IMR-90 (cell line): ENCODE results near the gene SMAD7. TPM values are rescaled to one million over a fixed set of nuclear protein-coding genes. Genes with fewer than 3 reads are reported as not detected.

Source experiments
- ATAC-seq: fragments of 200-7000 bp; cut with Tn5 transposase; 2 replicates; pipeline ENCODE4 v1.9.1; 2020; ENCODE audit warnings: low read depth, mild to moderate bottlenecking, moderate library complexity
- BruUV-seq: library from RNA; stranded (reverse); fragments of 400-500 nt; replicated peaks from 2 replicates; lab custom pipeline; 2021; lab: Mats Ljungman, UMichigan
- CTCF ChIA-PET: fragments of 300-600 bp; formaldehyde crosslinking; extraction: SDS; loops from one replicate; lab custom pipeline; 2021; ENCODE audit warnings: antibody characterized with exemption; lab: Yijun Ruan, JAX
- POLR2A ChIA-PET: fragments of 300-600 bp; sonication (Branson Sonifier 250); formaldehyde crosslinking; loops from one replicate; lab custom pipeline; 2022; ENCODE audit warnings: antibody characterized with exemption; ENCODE audit not compliant: unreplicated experiment; lab: Charles Lee
- DNase-seq: peaks from one replicate; pipeline ENCODE4 v3.0.0; 2013
- H2AFZ ChIP-seq: replicated peaks from 2 replicates; pipeline ENCODE3; 2013; ENCODE audit warnings: low read length, mild to moderate bottlenecking; ENCODE audit not compliant: poor library complexity
- H2AK5ac ChIP-seq: 2 replicates; pipeline ENCODE4 v1.6.1; 2013; ENCODE audit warnings: low read depth, low read length, inconsistent platforms
- H2AK9ac ChIP-seq: replicated peaks from 2 replicates; pipeline ENCODE3; 2013; ENCODE audit warnings: mild to moderate bottlenecking, low read depth, low read length, moderate library complexity; ENCODE audit not compliant: poor library complexity
- H2BK120ac ChIP-seq: 2 replicates; pipeline ENCODE4 v1.6.1; 2013; ENCODE audit warnings: low read depth, low read length, inconsistent platforms
- H2BK15ac ChIP-seq: 3 replicates; pipeline ENCODE4 v1.6.1; 2013; ENCODE audit warnings: low read depth, low read length, inconsistent platforms
- H2BK20ac ChIP-seq: 2 replicates; pipeline ENCODE4 v1.6.1; 2013; ENCODE audit warnings: low read depth, mild to moderate bottlenecking, inconsistent platforms, low read length, moderate library complexity
- H2BK5ac ChIP-seq: 2 replicates; pipeline ENCODE4 v1.6.1; 2013; ENCODE audit warnings: mild to moderate bottlenecking, low read depth, low read length, inconsistent platforms; ENCODE audit not compliant: poor library complexity, severe bottlenecking
- H3K14ac ChIP-seq: replicated peaks from 2 replicates; pipeline ENCODE4 v1.6.1; 2013; ENCODE audit warnings: low read depth, low read length, inconsistent platforms
- H3K18ac ChIP-seq: 2 replicates; pipeline ENCODE4 v1.6.1; 2013; ENCODE audit warnings: low read depth, low read length, control low read depth
- H3K23ac ChIP-seq: 2 replicates; pipeline ENCODE4 v1.6.1; 2013; ENCODE audit warnings: low read depth, low read length, inconsistent platforms
- H3K27ac ChIP-seq: 2 replicates; pipeline ENCODE4 v1.5.1; 2013; ENCODE audit warnings: mild to moderate bottlenecking, control low read depth, low read length; ENCODE audit not compliant: insufficient read depth
- H3K27me3 ChIP-seq: 2 replicates; pipeline ENCODE4 v1.6.1; 2013; ENCODE audit warnings: low read length; ENCODE audit not compliant: control insufficient read depth, insufficient read depth
- H3K36me3 ChIP-seq: 2 replicates; pipeline ENCODE4 v1.6.1; 2013; ENCODE audit warnings: low read length, mixed read lengths; ENCODE audit not compliant: control insufficient read depth, insufficient read depth
- H3K4ac ChIP-seq: 2 replicates; pipeline ENCODE4 v1.6.1; 2013; ENCODE audit warnings: low read depth, low read length, inconsistent platforms
- H3K4me1 ChIP-seq: 2 replicates; pipeline ENCODE4 v1.6.1; 2013; ENCODE audit warnings: low read length, mixed read lengths; ENCODE audit not compliant: control insufficient read depth, insufficient read depth
- H3K4me2 ChIP-seq: 2 replicates; pipeline ENCODE4 v1.6.1; 2013; ENCODE audit warnings: low read depth, mild to moderate bottlenecking, control low read depth, low read length, moderate library complexity
- H3K4me3 ChIP-seq: 2 replicates; pipeline ENCODE4 v1.5.1; 2013; ENCODE audit warnings: low read depth, mild to moderate bottlenecking, control low read depth, low read length, moderate library complexity; ENCODE audit not compliant: insufficient read depth
- H3K56ac ChIP-seq: 2 replicates; pipeline ENCODE4 v1.6.1; 2013; ENCODE audit warnings: low read length, inconsistent platforms; ENCODE audit not compliant: insufficient read depth; ENCODE audit errors: extremely low read depth
- H3K79me1 ChIP-seq, 2 experiments: 2 replicates each; pipeline ENCODE4 v1.6.1; 2013; ENCODE audit warnings: low read length in 2 of 2, inconsistent platforms in 1 of 2, low read depth in 1 of 2
- H3K9ac ChIP-seq: 2 replicates; pipeline ENCODE4 v1.6.1; 2013; ENCODE audit warnings: low read depth, low read length, control low read depth
- H3K9me1 ChIP-seq: 2 replicates; pipeline ENCODE4 v1.6.1; 2013; ENCODE audit warnings: low read length, inconsistent platforms; ENCODE audit not compliant: insufficient read depth
- H3K9me3 ChIP-seq: 2 replicates; pipeline ENCODE4 v1.6.1; 2013; ENCODE audit warnings: low read length; ENCODE audit not compliant: control insufficient read depth, insufficient read depth
- H4K20me1 ChIP-seq: 2 replicates; pipeline ENCODE4 v1.6.1; 2013; ENCODE audit warnings: low read length, inconsistent platforms; ENCODE audit not compliant: insufficient read depth
- H4K5ac ChIP-seq: 2 replicates; pipeline ENCODE4 v1.6.1; 2013; ENCODE audit warnings: mild to moderate bottlenecking, low read depth, low read length, control low read depth
- H4K8ac ChIP-seq, 2 experiments: 2 replicates each; pipeline ENCODE4 v1.6.1; 2013; ENCODE audit warnings: low read depth in 2 of 2, low read length in 2 of 2, control low read depth in 1 of 2, inconsistent platforms in 1 of 2
- H4K91ac ChIP-seq: 2 replicates; pipeline ENCODE4 v1.6.1; 2013; ENCODE audit warnings: low read depth, low read length, inconsistent platforms; ENCODE audit not compliant: insufficient read depth
- CHD1 ChIP-seq: IDR thresholded peaks from 2 replicates; pipeline ENCODE4 v1.6.1; 2012; ENCODE audit warnings: low read depth, low read length, improper control_type of control experiment
- FOS ChIP-seq: fragments of 150-350 bp; IDR thresholded peaks from 2 replicates; pipeline ENCODE4 v1.6.1; 2016; ENCODE audit warnings: low read depth, low read length
- WGBS, 2 experiments: methylation state at CpG; one replicate each; pipeline versions ENCODE4 v1.1.5 to v1.1.7; 2013; ENCODE audit warnings: missing lambda C conversion rate in 2 of 2; ENCODE audit not compliant: insufficient read length in 1 of 2; ENCODE audit errors: extremely low coverage in 2 of 2; 5-methylcytosine and 5-hydroxymethylcytosine counted together
- dilution Hi-C: fragments of 300-500 bp; cut with HindIII; formaldehyde crosslinking; loops from one replicate; pipeline ENCODE4 v1.14.3; 2018; ENCODE audit warnings: low sequenced_read_pairs; ENCODE audit not compliant: unreplicated experiment
- in situ Hi-C: fragments of 300-500 bp; cut with MboI; formaldehyde crosslinking; loops from 3 replicates; pipeline ENCODE4 v1.14.3; 2019; ENCODE audit warnings: low sequenced_read_pairs, inconsistent platforms, mixed read lengths
- intact Hi-C: fragments of 100-400 bp; cut with micrococcal nuclease; formaldehyde crosslinking; loops from 2 replicates; pipeline ENCODE4 v1.10.0; 2022
- polyA plus RNA-seq, 3 experiments: library from polyadenylated mRNA; depleted of rRNA; stranded (reverse); fragments of >200 nt; gene quantifications; 2 replicates each; pipeline ENCODE4 v1.2.3, GENCODE V29; 2012; ENCODE audit warnings: low replicate concordance in 1 of 3
- total RNA-seq: library from RNA; depleted of rRNA; stranded (reverse); fragments of >200 nt; gene quantifications from 2 replicates; pipeline ENCODE4 v1.2.3, GENCODE V29; 2012
- TF ChIP-seq, protein P1 (sequence below): fragments of 150-350 bp; IDR thresholded peaks from 2 replicates; pipeline ENCODE4 v1.6.1; 2017; ENCODE audit warnings: mild to moderate bottlenecking, antibody characterized with exemption, low read length, low read depth

The SMAD7 gene
- total and polyA plus RNA-seq, 2 of the 4 experiments (the other 2 are of a cell fraction) = 15.8 to 17.6 TPM

DNA sequence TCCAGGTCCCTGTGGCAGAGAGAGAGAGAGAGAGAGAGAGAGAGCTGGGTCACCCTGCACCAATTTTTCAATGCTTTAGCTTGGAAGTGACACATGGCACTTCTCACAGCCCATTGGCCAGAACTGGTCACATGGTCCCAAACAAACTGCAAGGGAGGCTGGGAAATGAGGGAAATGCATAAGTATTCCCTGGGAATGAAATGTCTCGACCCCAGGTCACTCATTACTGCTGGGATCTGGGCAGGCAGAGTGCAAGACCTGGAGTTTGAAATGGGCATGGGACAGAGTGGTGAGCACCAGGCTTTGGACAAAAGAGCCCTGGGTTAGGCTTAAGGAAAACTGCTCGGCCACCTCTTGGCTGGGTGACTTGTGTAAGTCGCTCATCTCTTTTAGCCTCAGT lies 37.0 kb downstream of the SMAD7 start:
- no peak overlapping the region for H3K14ac ChIP-seq
- no peak overlapping the region for H2BK120ac ChIP-seq
- intact Hi-C loops = no loop called here
- CTCF ChIA-PET = no interaction called here
- H3K9me1 ChIP-seq = peaks cover 9% of the 10 kb centered on the region
- BruUV-seq = no TSS peak
- no peak overlapping the region for H2BK5ac ChIP-seq
- in situ Hi-C loops = no loop called here
- TF ChIP-seq, protein P1, sequence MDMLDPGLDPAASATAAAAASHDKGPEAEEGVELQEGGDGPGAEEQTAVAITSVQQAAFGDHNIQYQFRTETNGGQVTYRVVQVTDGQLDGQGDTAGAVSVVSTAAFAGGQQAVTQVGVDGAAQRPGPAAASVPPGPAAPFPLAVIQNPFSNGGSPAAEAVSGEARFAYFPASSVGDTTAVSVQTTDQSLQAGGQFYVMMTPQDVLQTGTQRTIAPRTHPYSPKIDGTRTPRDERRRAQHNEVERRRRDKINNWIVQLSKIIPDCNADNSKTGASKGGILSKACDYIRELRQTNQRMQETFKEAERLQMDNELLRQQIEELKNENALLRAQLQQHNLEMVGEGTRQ = peak; percentile 74
- TF ChIP-seq FOS (no peak), CHD1 (no peak)
- no peaks in the 10 kb centered on the region for H3K27me3 ChIP-seq
- H3K4me3 ChIP-seq = no peak overlapping the region
- H4K91ac ChIP-seq = no peak overlapping the region
- DNase-seq = no peak
- no peak overlapping the region for H3K4me2 ChIP-seq
- no peak overlapping the region for H2BK15ac ChIP-seq
- H2AK9ac ChIP-seq = no peak overlapping the region
- dilution Hi-C loops = no loop called here
- H3K36me3 ChIP-seq = no peaks in the 10 kb centered on the region
- WGBS, 2 experiments = 100% methylated on average over 1 of the region's 3 CpGs; no CpG with 5 or more reads in 1 of the 2 experiments
- ATAC-seq = no peak
- H4K20me1 ChIP-seq = 0 out of 2 replicates have a peak, but pooled peaks cover under 1% of the 10 kb centered on the region
- H2AFZ ChIP-seq = no peak overlapping the region
- POLR2A ChIA-PET = no interaction called here
- no peak overlapping the region for H3K4ac ChIP-seq
- H3K56ac ChIP-seq = no peak overlapping the region
- H4K5ac ChIP-seq = no peak overlapping the region
- no peak overlapping the region for H4K8ac ChIP-seq
- no peak overlapping the region for H2BK20ac ChIP-seq
- H3K79me1 ChIP-seq = peaks cover 6 to 25% of the 10 kb centered on the region in 2 experiments; a peak in 3 of 4 replicates
- H3K9me3 ChIP-seq = no peaks in the 10 kb centered on the region
- peaks cover 5% of the 10 kb centered on the region; the same call in 1 of the 2 replicates for H3K4me1 ChIP-seq
- H3K23ac ChIP-seq = no peak overlapping the region
- no peak overlapping the region for H2AK5ac ChIP-seq
- H3K27ac ChIP-seq = no peak overlapping the region
- no peak overlapping the region for H3K18ac ChIP-seq
- H3K9ac ChIP-seq = no peak overlapping the region
